Keratinocyte (primary cell): ENCODE measurements around the gene PLA2G2F. TPM values are rescaled to one million over a fixed set of nuclear protein-coding genes. Genes with fewer than 3 reads are reported as not detected.

ENCODE experiments used
- DNase-seq: peaks from one replicate; pipeline ENCODE4 v3.0.0-alpha.2; 2011; ENCODE audit warnings: low read depth, missing footprints, low spot score
- FAIRE-seq: peaks from 2 replicates; lab custom pipeline; 2011; peaks lifted over from hg19 to GRCh38; lab: Jason Lieb, UNC
- H2AFZ ChIP-seq: 2 replicates; pipeline ENCODE4 v1.6.0; 2012; ENCODE audit warnings: low read length, control low read depth, inconsistent platforms; ENCODE audit not compliant: control insufficient read depth
- H3K27ac ChIP-seq: 2 replicates; pipeline ENCODE4 v1.5.1; 2011; ENCODE audit warnings: low read length; ENCODE audit not compliant: control insufficient read depth, insufficient read depth
- H3K27me3 ChIP-seq: 3 replicates; pipeline ENCODE4 v1.6.0; 2011; ENCODE audit warnings: low read length; ENCODE audit not compliant: control insufficient read depth, insufficient read depth; ENCODE audit errors: extremely low read depth
- H3K36me3 ChIP-seq, 2 experiments: 2 replicates in 1 of 2; 3 replicates in 1 of 2; pipeline ENCODE4 v1.5.1; 2011; ENCODE audit warnings: low read length in 2 of 2, mild to moderate bottlenecking in 1 of 2; ENCODE audit not compliant: control insufficient read depth in 2 of 2, insufficient read depth in 2 of 2; ENCODE audit errors: extremely low read depth in 1 of 2
- H3K4me1 ChIP-seq: 3 replicates; pipeline ENCODE4 v1.5.1; 2011; ENCODE audit warnings: low read length; ENCODE audit not compliant: control insufficient read depth, insufficient read depth; ENCODE audit errors: extremely low read depth
- H3K4me2 ChIP-seq: 3 replicates; pipeline ENCODE4 v1.6.0; 2011; ENCODE audit warnings: low read depth, low read length; ENCODE audit not compliant: control insufficient read depth, insufficient read depth; ENCODE audit errors: extremely low read depth
- H3K4me3 ChIP-seq, 3 experiments: fragments of 200-600 bp in 1 of 3; sonication (generic) in 1 of 3; 2 replicates in 2 of 3; 3 replicates in 1 of 3; pipeline ENCODE4 v1.5.1; 2011 to 2016; ENCODE audit warnings: low read length in 3 of 3, mild to moderate bottlenecking in 3 of 3, control low read depth in 2 of 3, inconsistent platforms in 1 of 3, low read depth in 1 of 3, mixed read lengths in 1 of 3, mixed run types in 1 of 3, moderate library complexity in 1 of 3; ENCODE audit not compliant: control insufficient read depth in 2 of 3, insufficient read depth in 2 of 3; ENCODE audit errors: extremely low read depth in 1 of 3
- H3K79me2 ChIP-seq: 2 replicates; pipeline ENCODE4 v1.6.0; 2012; ENCODE audit warnings: low read length; ENCODE audit not compliant: control insufficient read depth, insufficient read depth
- H3K9ac ChIP-seq: 3 replicates; pipeline ENCODE4 v1.6.0; 2011; ENCODE audit warnings: low read length; ENCODE audit not compliant: control insufficient read depth, insufficient read depth; ENCODE audit errors: extremely low read depth
- H3K9me1 ChIP-seq: 3 replicates; pipeline ENCODE4 v1.6.0; 2011; ENCODE audit warnings: low read length; ENCODE audit not compliant: control insufficient read depth, insufficient read depth; ENCODE audit errors: extremely low read depth
- H3K9me3 ChIP-seq: 2 replicates; pipeline ENCODE4 v1.5.1; 2012; ENCODE audit warnings: low read depth, low read length; ENCODE audit not compliant: control insufficient read depth
- H4K20me1 ChIP-seq: 3 replicates; pipeline ENCODE4 v1.6.0; 2011; ENCODE audit warnings: low read length; ENCODE audit not compliant: control insufficient read depth, insufficient read depth; ENCODE audit errors: extremely low read depth
- EZH2 ChIP-seq: IDR thresholded peaks from one replicate; pipeline ENCODE4 v1.6.1; 2012; ENCODE audit warnings: inconsistent platforms, mild to moderate bottlenecking, low read length, moderate library complexity
- dilution Hi-C: fragments of 300-500 bp; cut with MboI; formaldehyde crosslinking; loops from one replicate; pipeline ENCODE4 v1.7.0; 2020; ENCODE audit warnings: low sequenced_read_pairs; ENCODE audit not compliant: extremely low pct_ligation_motif_present
- polyA plus RNA-seq, 5 experiments: library from polyadenylated mRNA; depleted of rRNA in 3 of 5; stranded (reverse) in 3 of 5; stranded (forward) in 1 of 5; unstranded in 1 of 5; fragments of >200 nt; gene quantifications; 1 replicate in 1 of 5; 2 replicates in 3 of 5; 3 replicates in 1 of 5; pipeline versions ENCODE4 v1.2.1 to v1.2.3, GENCODE V29; 2011 to 2012; ENCODE audit warnings: missing spikeins in 2 of 5, low read depth in 1 of 5, low replicate concordance in 1 of 5
- TF ChIP-seq, protein P1 (sequence below), 3 experiments: IDR thresholded peaks in 1 of 3; conservative IDR thresholded peaks in 1 of 3; optimal IDR thresholded peaks in 1 of 3; 2 replicates in 2 of 3; 3 replicates in 1 of 3; pipeline versions ENCODE3 to v1.5.1; 2011; ENCODE audit warnings: low read length in 3 of 3, mild to moderate bottlenecking in 3 of 3, moderate library complexity in 2 of 3, control low read depth in 1 of 3, inconsistent platforms in 1 of 3; ENCODE audit not compliant: insufficient read depth in 2 of 3; ENCODE audit errors: extremely low read depth in 1 of 3

PLA2G2F gene
- polyA plus RNA-seq, 1 donor (not counting 4 experiments of a cell fraction or from before 2014, with no cell fraction given) = 0.26 TPM

DNA sequence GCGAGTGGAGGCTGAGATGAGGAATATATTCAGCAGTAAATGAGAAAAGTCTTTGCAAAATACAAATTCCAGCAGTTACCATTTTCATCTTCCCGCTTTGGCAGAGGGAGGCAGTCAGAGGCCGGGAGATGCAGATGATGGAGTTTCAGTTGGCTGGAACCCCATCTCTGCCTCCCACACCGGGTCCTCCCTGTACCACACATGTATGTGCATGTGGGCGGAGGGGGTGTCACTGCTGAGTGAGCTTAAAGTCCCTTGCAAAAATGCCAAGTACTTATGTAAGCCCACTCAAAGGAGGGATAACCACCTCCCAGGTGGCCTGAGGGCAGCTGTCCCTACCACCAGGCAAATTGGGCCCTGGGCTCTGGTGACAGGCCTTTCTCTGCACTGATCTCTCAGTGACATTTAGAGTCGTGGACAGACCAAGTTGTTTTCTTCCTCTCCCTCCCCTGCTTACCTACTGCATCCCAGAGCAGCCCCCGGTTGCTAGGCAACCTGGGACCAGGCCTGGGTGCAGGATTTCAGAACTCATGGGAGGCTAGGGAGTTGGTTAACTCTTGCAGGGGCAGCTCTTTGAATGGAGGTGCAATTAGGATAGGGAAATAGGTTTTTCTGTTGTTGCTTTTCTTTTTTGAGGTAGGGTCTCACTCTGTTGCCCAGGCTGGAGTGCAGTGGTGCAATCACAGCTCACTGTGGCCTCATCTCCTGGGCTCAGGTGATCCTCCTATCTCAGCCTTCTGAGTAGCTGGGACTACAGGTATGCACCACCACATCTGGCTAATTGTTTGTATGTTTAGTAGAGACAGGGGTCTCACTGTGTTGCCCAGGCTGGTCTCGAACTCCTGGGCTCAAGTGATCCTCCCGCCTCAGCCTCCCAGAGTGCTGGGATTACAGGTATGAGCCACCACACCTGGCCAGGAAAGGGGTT lies 29.7 kb downstream of the PLA2G2F start:
- dilution Hi-C loops = no loop called here
- Histone ChIP-seq H3K4me2 (no peak overlapping the region), H3K9me3 (peaks cover 2% of the 10 kb centered on the region), H3K79me2 (no peaks in the 10 kb centered on the region), H3K4me3 (no peak overlapping the region), H2AFZ (no peak overlapping the region), H3K4me1 (peaks cover 26% of the 10 kb centered on the region), H3K27me3 (no peaks in the 10 kb centered on the region), H3K36me3 (no peaks in the 10 kb centered on the region), H3K27ac (no peak overlapping the region), H3K9me1 (no peaks in the 10 kb centered on the region), H4K20me1 (no peaks in the 10 kb centered on the region), H3K9ac (no peak overlapping the region)
- DNase-seq (no peak), FAIRE-seq (no peak)
- TF ChIP-seq EZH2 = no peak
- TF ChIP-seq, protein P1, sequence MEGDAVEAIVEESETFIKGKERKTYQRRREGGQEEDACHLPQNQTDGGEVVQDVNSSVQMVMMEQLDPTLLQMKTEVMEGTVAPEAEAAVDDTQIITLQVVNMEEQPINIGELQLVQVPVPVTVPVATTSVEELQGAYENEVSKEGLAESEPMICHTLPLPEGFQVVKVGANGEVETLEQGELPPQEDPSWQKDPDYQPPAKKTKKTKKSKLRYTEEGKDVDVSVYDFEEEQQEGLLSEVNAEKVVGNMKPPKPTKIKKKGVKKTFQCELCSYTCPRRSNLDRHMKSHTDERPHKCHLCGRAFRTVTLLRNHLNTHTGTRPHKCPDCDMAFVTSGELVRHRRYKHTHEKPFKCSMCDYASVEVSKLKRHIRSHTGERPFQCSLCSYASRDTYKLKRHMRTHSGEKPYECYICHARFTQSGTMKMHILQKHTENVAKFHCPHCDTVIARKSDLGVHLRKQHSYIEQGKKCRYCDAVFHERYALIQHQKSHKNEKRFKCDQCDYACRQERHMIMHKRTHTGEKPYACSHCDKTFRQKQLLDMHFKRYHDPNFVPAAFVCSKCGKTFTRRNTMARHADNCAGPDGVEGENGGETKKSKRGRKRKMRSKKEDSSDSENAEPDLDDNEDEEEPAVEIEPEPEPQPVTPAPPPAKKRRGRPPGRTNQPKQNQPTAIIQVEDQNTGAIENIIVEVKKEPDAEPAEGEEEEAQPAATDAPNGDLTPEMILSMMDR (optimal IDR thresholded peaks at IDR 0.05 in 1 of 3, IDR thresholded peaks at IDR 0.05 in 1 of 3, conservative IDR thresholded peaks at IDR 0.05 in 1 of 3; ENCODE audit: extremely low read depth in 1 of 3, insufficient read depth in 2 of 3, low read length in 3 of 3) = no peak

DNA sequence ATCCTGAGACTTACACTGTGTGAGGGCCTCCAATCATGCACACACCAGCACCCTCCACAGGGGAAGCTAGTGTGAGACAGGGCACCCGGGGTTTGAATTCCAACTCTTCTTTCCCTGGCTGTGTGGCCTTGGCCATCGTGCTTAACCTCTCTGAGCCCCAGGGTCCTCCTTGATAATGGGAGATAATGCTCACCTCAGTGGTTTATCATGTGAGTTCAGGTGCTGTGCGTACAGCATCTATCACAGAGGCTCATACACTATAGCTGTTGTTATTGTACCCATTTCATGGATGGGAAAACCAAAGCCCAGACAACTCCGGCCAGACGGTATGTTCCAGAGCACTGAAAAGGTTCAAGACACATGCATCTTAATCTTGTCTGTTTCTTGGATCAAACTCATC lies 30.8 kb downstream of the PLA2G2F start:
- Histone ChIP-seq H3K4me3 (no peak overlapping the region), H4K20me1 (no peaks in the 10 kb centered on the region), H3K9me1 (no peaks in the 10 kb centered on the region), H3K9ac (no peak overlapping the region), H2AFZ (no peak overlapping the region), H3K79me2 (no peaks in the 10 kb centered on the region), H3K4me2 (no peak overlapping the region), H3K27me3 (no peaks in the 10 kb centered on the region), H3K9me3 (peaks cover 2% of the 10 kb centered on the region), H3K36me3 (no peaks in the 10 kb centered on the region), H3K4me1 (peaks cover 26% of the 10 kb centered on the region), H3K27ac (no peak overlapping the region)
- no peak for TF ChIP-seq EZH2
- TF ChIP-seq, protein P1 (optimal IDR thresholded peaks at IDR 0.05 in 1 of 3, IDR thresholded peaks at IDR 0.05 in 1 of 3, conservative IDR thresholded peaks at IDR 0.05 in 1 of 3; ENCODE audit: extremely low read depth in 1 of 3, insufficient read depth in 2 of 3, low read length in 3 of 3) = no peak
- FAIRE-seq (no peak), DNase-seq (no peak)
- dilution Hi-C loops = no loop called here
